Measurements from ENCODE around the gene DNAJC18. TPM values are rescaled to one million over a fixed set of nuclear protein-coding genes. Genes with fewer than 3 reads are reported as not detected.
"Not testable (repeated sequence)": the region's sequence is repeated elsewhere in the genome, so short reads cannot be mapped to it uniquely, and the experiment has no call there.

DNAJC18 gene
- total RNA-seq, 1 experiment from 2014 or later: 6.7 TPM

DNA sequence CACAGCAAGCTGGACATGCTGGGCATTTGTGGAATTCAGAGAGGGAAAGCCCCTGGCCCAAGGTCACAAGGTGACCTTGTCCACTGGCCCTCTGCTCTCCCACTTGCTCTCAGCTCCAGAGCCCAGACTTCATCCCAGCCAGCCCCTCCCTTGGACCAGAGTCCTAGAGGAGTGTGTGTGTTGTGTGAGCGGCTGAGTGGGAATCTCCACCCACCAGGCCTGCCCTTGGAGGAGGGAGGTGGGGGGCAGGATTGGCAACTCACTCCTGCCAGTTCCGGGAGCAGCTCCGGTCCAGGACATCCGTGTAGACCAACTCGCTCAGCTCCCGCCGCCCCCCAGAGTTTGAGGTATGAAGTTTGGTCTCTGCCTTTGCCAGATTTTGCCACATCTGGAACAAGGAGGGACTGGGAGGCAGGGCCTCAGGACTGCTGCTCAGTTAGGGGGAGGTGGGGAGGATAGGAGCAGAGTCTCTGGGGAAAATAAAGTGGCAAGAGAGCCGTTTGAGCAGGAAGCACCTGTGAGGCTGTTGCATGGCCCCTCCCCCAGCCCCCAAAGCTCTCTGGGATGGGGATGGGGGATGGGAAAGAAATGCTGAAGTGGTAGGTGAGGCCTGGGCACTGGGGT lies 51.0 kb downstream of the DNAJC18 start:
- CTCF ChIA-PET: interaction anchor here (0.5 to 1.8 kb wide), 2 partner anchors 125 to 1841 kb away, joined by 4 to 5 read pairs; no protein-coding TSS in a partner anchor
- H3K4me3 Mint-ChIP-seq (ENCODE audit: low read depth, unreplicated experiment): peak overlapping the region; percentile 28

DNA sequence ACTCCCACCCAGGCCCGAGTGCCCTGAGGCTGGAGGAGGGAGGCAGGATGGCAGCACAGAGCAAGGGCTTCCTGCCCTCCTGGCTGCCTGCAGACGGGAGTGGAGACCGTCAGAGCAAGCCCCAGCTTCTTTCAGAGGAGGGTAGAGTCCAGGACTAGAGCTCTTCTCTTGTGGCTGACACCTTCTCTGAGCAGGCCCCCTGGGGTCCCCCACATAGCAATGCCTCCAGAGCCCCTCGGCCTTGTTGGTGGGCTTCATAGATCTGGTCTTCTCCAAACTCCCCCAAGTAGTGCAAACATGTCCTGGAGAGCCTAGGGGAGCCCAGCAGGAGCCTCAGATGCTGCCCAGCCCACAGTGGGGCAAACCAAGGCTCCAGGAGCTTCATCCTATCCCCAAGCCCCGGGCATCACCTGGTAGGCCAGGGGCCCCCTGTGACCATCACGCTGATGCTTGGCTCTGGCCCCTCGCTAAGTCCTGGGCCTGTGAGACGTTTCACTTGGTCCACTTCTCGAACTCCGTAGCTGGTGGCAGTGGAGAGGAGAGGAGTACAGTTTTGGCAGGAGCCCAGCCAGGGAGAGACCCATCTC lies 51.6 kb downstream of the DNAJC18 start:
- DNase-seq: no peak
- CTCF ChIA-PET: interaction anchor here (1.8 kb wide), 1 partner anchor 126 kb away, joined by 4 read pairs; no protein-coding TSS in a partner anchor
- Mint-ChIP-seq H3K27ac (ENCODE audit: unreplicated experiment) (no peak overlapping the region), H3K27me3 (ENCODE audit: unreplicated experiment) (no peaks in the 10 kb centered on the region), H3K4me1 (ENCODE audit: low read depth, unreplicated experiment) (peaks cover 45% of the 10 kb centered on the region), H3K9me3 (ENCODE audit: low read depth, unreplicated experiment) (no peaks in the 10 kb centered on the region), H3K36me3 (ENCODE audit: insufficient read depth, unreplicated experiment) (peaks cover 19% of the 10 kb centered on the region), H3K4me3 (ENCODE audit: low read depth, unreplicated experiment) (peak overlapping the region; percentile 28)
- TF ChIP-seq, protein P1, sequence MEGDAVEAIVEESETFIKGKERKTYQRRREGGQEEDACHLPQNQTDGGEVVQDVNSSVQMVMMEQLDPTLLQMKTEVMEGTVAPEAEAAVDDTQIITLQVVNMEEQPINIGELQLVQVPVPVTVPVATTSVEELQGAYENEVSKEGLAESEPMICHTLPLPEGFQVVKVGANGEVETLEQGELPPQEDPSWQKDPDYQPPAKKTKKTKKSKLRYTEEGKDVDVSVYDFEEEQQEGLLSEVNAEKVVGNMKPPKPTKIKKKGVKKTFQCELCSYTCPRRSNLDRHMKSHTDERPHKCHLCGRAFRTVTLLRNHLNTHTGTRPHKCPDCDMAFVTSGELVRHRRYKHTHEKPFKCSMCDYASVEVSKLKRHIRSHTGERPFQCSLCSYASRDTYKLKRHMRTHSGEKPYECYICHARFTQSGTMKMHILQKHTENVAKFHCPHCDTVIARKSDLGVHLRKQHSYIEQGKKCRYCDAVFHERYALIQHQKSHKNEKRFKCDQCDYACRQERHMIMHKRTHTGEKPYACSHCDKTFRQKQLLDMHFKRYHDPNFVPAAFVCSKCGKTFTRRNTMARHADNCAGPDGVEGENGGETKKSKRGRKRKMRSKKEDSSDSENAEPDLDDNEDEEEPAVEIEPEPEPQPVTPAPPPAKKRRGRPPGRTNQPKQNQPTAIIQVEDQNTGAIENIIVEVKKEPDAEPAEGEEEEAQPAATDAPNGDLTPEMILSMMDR (IDR thresholded peaks at IDR 0.05; ENCODE audit: unreplicated experiment): no peak
- BruUV-seq (replicated peaks): no TSS peak
- intact Hi-C loops (cut with micrococcal nuclease; ENCODE audit: unreplicated experiment): no loop called here

More for the DNA sequence above, 51.0 kb downstream of the DNAJC18 start:
- Mint-ChIP-seq H3K9me3 (ENCODE audit: low read depth, unreplicated experiment) (no peaks in the 10 kb centered on the region), H3K4me1 (ENCODE audit: low read depth, unreplicated experiment) (peaks cover 41% of the 10 kb centered on the region), H3K27ac (ENCODE audit: unreplicated experiment) (no peak overlapping the region), H3K27me3 (ENCODE audit: unreplicated experiment) (no peaks in the 10 kb centered on the region), H3K36me3 (ENCODE audit: insufficient read depth, unreplicated experiment) (peaks cover 25% of the 10 kb centered on the region)
- intact Hi-C loops (cut with micrococcal nuclease; ENCODE audit: unreplicated experiment): no loop called here
- no TSS peak for BruUV-seq (replicated peaks)
- DNase-seq: no peak
- TF ChIP-seq, protein P1 (IDR thresholded peaks at IDR 0.05; ENCODE audit: unreplicated experiment): no peak

DNA sequence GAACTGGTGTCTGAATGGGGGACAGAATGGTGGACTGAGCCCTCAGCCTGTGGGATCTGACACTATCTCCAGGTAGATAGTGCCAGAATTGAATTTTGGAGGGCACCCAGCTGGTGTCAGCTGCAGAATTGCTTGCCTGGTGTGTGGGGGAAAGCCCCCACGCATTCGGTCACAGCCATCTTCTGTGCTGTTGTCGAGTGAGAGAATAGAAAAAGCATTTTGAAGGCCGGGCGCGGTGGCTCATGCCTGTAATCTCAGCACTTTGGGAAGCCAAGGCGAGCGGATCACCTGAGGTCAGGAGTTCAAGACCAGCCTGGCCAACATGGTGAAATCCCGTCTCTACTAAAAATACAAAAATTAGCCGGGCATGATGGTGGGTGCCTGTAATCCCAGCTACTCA lies 52.4 kb downstream of the DNAJC18 start:
- H3K4me3 Mint-ChIP-seq (ENCODE audit: low read depth, unreplicated experiment); H3K27me3 Mint-ChIP-seq (ENCODE audit: unreplicated experiment); BruUV-seq (replicated peaks); H3K27ac Mint-ChIP-seq (ENCODE audit: unreplicated experiment); H3K9me3 Mint-ChIP-seq (ENCODE audit: low read depth, unreplicated experiment); intact Hi-C loops (cut with micrococcal nuclease; ENCODE audit: unreplicated experiment); DNase-seq; CTCF ChIA-PET: not testable (repeated sequence)
- H3K4me1 Mint-ChIP-seq (ENCODE audit: low read depth, unreplicated experiment): peaks cover 45% of the 10 kb centered on the region
- H3K36me3 Mint-ChIP-seq (ENCODE audit: insufficient read depth, unreplicated experiment): peaks cover 12% of the 10 kb centered on the region

DNA sequence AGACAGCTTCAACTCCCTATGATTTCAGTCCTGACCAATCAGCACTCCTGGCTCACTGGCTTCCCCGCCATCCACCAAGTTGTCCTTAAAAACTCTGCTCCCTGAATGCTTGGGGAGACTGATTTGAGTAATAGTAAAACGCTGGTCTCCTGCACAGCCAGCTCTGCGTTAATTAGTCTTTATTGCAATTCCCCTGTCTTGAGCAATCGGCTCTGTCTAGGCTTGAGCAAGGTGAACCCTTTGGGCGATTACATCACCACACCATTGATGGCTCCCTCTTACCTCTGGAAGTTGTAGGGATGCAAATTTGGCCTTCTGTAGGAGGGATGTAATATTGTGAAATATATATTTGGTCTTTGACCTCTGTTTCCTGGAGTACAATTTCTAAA lies 53.3 kb downstream of the DNAJC18 start:
- Mint-ChIP-seq H3K4me1 (ENCODE audit: low read depth, unreplicated experiment) (peaks cover 35% of the 10 kb centered on the region), H3K4me3 (ENCODE audit: low read depth, unreplicated experiment) (no peak overlapping the region), H3K27ac (ENCODE audit: unreplicated experiment) (no peak overlapping the region), H3K36me3 (ENCODE audit: insufficient read depth, unreplicated experiment) (peaks cover 6% of the 10 kb centered on the region), H3K9me3 (ENCODE audit: low read depth, unreplicated experiment) (no peaks in the 10 kb centered on the region), H3K27me3 (ENCODE audit: unreplicated experiment) (no peaks in the 10 kb centered on the region)
- CTCF ChIA-PET: interaction anchor here (0.7 kb wide), 1 partner anchor 278 kb away, joined by 3 read pairs; no protein-coding TSS in a partner anchor
- intact Hi-C loops (cut with micrococcal nuclease; ENCODE audit: unreplicated experiment): no loop called here
- BruUV-seq (replicated peaks): no TSS peak
- TF ChIP-seq, protein P1 (IDR thresholded peaks at IDR 0.05; ENCODE audit: unreplicated experiment): no peak
- DNase-seq: no peak
